Left ventricle myocardium superior (tissue), 1 donor: ENCODE data around the gene GRM3. TPM values are rescaled to one million over a fixed set of nuclear protein-coding genes. Genes with fewer than 3 reads are reported as not detected.
"Not testable (repeated sequence)": the region's sequence is repeated elsewhere in the genome, so short reads cannot be mapped to it uniquely, and the experiment has no call there.

Source experiments
- ATAC-seq: fragments of 200-7000 bp; cut with Tn5 transposase; one replicate; pipeline ENCODE4 v1.9.1; 2020; ENCODE audit warnings: mild to moderate bottlenecking, moderate library complexity
- DNase-seq: peaks from one replicate; pipeline ENCODE4 v3.0.0-alpha.2; 2020
- intact Hi-C: fragments of 100-400 bp; cut with micrococcal nuclease; formaldehyde crosslinking; loops from one replicate; pipeline ENCODE4 v1.11.0; 2022
- long read RNA-seq: library from polyadenylated mRNA; unstranded; transcript quantifications from one replicate; pipeline ENCODE4 v2.0.0, GENCODE V29; 2021
- total RNA-seq: library from RNA; stranded (reverse); fragmentation: NEBNext Ultra II Directional; extraction: Animal tissue kit (Norgen Biotek cat#: 25700); gene quantifications from one replicate; pipeline ENCODE4 v1.2.1, GENCODE V29; 2021
- donor health status: DM: no; HTN: yes; CAD: no; lungs with severe emphysema.

The GRM3 gene
- not detected for total RNA-seq
- long read RNA-seq: 0 reads

- DNase-seq (peak; percentile 40), ATAC-seq (peak; percentile 61)
- intact Hi-C loops: no loop called here
These were observed at the start of gene GRM3 for GRCh38 chr7:86643561-86644281. GRM3 (plus strand) TSS chr7:86643909; CDS start chr7:86765146, 121,237 bp downstream.

GRCh38 chr7:86598311-86598710 lies 45.4 kb upstream of the GRM3 start:
- DNase-seq: no peak
- ATAC-seq: no peak
- intact Hi-C loops: no loop called here

- intact Hi-C loops: no loop called here
- ATAC-seq (no peak), DNase-seq (no peak)
These were observed 45.0 kb upstream of the GRM3 start for GRCh38 chr7:86598721-86599120.

GRCh38 chr7:86600506-86601290 lies 43.0 kb upstream of the GRM3 start:
- ATAC-seq: no peak
- DNase-seq: no peak
- intact Hi-C loops: no loop called here

- intact Hi-C loops: not testable (repeated sequence)
These were observed 28.0 kb upstream of the GRM3 start for GRCh38 chr7:86615711-86616110.

GRCh38 chr7:86644282-86645224 lies 844 bp downstream of the GRM3 start:
- no peak for DNase-seq
- ATAC-seq: no peak
- intact Hi-C loops: no loop called here

More at GRCh38 chr7:86615711-86616110, 28.0 kb upstream of the GRM3 start:
- ATAC-seq, DNase-seq: not testable (repeated sequence)

- intact Hi-C loops: no loop called here
- DNase-seq: no peak
- ATAC-seq: no peak
These were observed 1.5 kb downstream of the GRM3 start for GRCh38 chr7:86645225-86645608.

GRCh38 chr7:86645676-86646276 lies 2.1 kb downstream of the GRM3 start:
- ATAC-seq (no peak), DNase-seq (no peak)
- intact Hi-C loops: no loop called here

GRCh38 chr7:86647385-86648094 lies 3.8 kb downstream of the GRM3 start:
- intact Hi-C loops: no loop called here
- ATAC-seq (no peak), DNase-seq (no peak)

GRCh38 chr7:86648169-86648568 lies 4.5 kb downstream of the GRM3 start:
- DNase-seq (no peak), ATAC-seq (no peak)
- intact Hi-C loops: no loop called here

GRCh38 chr7:86653919-86654659 lies 10.4 kb downstream of the GRM3 start:
- peak; percentile 36 for ATAC-seq
- intact Hi-C loops: no loop called here
- no peak for DNase-seq

GRCh38 chr7:86657948-86658347 lies 14.2 kb downstream of the GRM3 start:
- ATAC-seq (no peak), DNase-seq (no peak)
- intact Hi-C loops: no loop called here

GRCh38 chr7:86660950-86661462 lies 17.3 kb downstream of the GRM3 start:
- intact Hi-C loops: no loop called here
- ATAC-seq (no peak), DNase-seq (no peak)

GRCh38 chr7:86664486-86664885 lies 20.8 kb downstream of the GRM3 start:
- DNase-seq (no peak), ATAC-seq (no peak)
- intact Hi-C loops: no loop called here

- ATAC-seq (no peak), DNase-seq (no peak)
- intact Hi-C loops: no loop called here
These were observed 21.3 kb downstream of the GRM3 start for GRCh38 chr7:86664991-86665390.

GRCh38 chr7:86665669-86666068 lies 22.0 kb downstream of the GRM3 start:
- no peak for ATAC-seq
- DNase-seq: no peak
- intact Hi-C loops: no loop called here

GRCh38 chr7:86667732-86668131 lies 24.0 kb downstream of the GRM3 start:
- no peak for ATAC-seq
- no peak for DNase-seq
- intact Hi-C loops: no loop called here

GRCh38 chr7:86668315-86668714 lies 24.6 kb downstream of the GRM3 start:
- no peak for DNase-seq
- ATAC-seq: no peak
- intact Hi-C loops: no loop called here
